Stimulated activated CD8-positive, alpha-beta memory T cell treated with anti-CD3 and anti-CD28 coated beads, Interleukin-2, amount 100 ng/mL, for 1 hour (primary cell): ENCODE data around the gene LCE1F.

Experiments used
- DNase-seq, 2 donors: peaks; one replicate each; pipeline ENCODE4 v3.0.0-alpha.2; 2020; ENCODE audit warnings: low read depth in 2 of 2

LCE1F gene

DNA sequence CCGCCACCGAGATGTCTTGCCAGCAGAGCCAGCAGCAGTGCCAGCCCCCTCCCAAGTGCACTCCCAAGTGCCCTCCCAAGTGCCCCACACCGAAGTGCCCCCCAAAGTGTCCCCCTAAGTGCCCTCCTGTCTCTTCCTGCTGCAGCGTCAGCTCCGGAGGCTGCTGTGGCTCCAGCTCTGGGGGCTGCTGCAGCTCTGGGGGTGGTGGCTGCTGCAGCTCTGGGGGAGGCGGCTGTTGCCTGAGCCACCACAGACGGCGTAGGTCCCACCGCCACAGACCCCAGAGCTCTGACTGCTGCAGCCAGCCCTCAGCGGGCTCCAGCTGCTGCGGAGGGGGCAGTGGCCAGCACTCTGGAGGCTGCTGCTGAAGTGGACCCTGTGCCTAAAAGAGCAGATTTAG lies 1.4 kb downstream of the LCE1F start:
- no peak for DNase-seq

DNA sequence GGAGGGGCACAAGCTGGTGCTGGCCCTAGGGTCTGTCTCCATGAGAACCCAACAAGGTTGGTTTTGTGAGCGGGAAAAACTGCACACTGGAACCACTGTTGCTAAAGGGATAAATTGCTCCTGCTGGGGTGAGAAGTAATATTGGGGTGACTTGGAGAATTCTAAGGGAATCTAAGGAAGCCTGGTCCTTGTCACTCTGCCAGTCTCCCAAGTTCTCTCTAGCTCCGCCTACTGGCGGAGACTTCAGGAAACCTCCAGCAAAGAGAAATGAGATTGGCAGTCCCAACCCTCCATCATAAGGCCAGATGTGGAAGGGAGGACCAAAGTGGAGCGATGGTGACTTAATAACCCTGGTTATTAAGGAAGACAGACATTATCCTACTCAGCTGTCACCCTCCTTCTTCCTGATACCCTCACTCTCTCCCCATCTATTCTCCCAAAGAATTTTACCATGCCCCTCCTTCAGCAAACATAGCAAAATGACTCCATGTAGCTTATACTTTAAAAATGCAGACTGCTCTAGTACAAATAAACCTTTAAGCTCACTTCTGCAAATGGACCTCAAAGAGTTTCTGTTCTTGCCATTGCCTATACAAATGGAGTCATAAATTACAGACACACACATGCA lies 2.7 kb downstream of the LCE1F start:
- DNase-seq = no peak

DNA sequence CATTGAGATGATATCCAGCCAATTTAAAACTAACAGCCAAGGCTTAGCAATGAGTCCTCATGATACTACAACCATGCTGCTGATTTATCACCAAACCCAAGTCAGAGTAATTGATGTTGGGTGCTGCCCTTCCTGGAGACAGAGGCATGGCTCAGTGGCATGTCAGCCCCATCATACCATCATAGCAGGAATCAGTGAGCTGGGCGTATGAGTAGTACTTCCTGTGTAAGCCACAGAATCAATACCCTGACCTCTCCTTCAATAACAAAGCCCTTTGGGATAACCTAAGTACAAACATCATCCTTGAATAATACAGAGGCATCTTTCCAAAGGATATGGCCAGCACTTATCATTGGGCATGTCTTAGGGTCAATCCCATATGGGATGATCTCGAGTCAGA lies 8.2 kb downstream of the LCE1F start:
- DNase-seq = no peak

DNA sequence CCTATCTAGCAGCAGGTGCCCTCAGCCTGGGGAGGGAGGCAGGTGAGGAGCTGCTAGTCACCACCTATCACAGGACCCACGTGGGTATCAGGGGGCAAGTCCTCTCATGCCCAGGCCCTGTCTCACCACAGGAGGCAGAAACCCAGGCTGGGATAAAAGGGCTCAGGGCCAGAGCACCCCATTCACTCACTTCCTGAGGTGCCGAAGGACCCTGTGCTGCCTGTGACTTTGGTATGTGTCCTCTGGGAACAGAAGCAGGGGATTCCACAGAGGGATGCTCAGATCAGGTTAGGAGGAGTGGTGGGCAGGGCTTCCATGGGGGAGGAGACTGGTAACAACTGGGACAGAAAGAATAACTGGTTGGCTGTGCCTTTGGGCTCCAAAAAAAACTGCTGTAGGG lies 11.1 kb downstream of the LCE1F start, which contains the start of gene LCE1E:
Gene LCE1E, plus strand, starts transcription at position 181 of the 400 bp plus-strand sequence. CDS start 1,043 bp downstream, outside the sequence.
- no peak for DNase-seq

DNA sequence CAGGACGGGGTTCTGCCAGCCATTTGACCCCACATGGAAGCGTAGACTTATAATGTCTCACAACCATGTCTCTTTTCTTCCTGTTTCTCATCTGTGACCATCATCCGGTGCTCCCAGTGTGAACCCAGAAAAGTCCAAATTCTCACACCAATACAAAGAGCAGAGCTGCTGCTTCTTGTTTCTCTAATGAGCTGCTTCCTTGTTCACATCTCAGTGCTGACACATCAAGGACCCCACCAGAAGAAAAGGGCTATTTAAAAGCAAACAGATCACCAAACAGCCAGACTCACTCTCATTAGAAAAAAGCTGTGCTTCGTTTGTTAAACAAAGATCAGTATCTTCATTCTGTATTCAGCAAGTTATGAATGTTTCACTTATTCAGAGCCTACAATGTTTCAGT lies 20.7 kb downstream of the LCE1F start:
- no peak for DNase-seq

- no peak for DNase-seq
Observed at GRCh38 chr1:152796421-152796820, 21.5 kb downstream of the LCE1F start, which contains the start of gene LCE1D. Gene LCE1D (plus strand): TSS chr1:152796721. CDS start chr1:152797795, 1,074 bp downstream.

DNA sequence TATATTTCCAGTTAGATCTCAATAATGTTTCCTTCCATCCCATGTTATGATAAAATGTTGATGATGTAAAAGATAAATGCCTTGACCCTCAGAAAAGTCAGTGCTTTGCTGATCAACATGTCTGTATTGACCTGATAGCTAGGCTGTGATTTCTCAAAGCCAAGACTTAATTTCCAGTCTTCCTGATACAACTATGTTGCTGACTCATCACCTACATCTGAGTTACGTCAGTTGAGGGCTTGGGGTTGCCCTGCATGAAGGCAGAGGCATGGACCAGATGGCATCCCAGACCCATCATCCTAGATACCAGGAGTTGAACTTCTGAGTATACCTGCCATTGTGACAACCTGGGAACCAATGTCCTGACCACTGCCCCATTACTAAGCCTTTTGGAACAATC lies 26.4 kb downstream of the LCE1F start:
- DNase-seq = no peak

GRCh38 chr1:152806576-152806975 lies 31.6 kb downstream of the LCE1F start, which contains the start of gene LCE1C:
Gene LCE1C (minus strand): TSS chr1:152806651. CDS start chr1:152805478, 1,173 bp downstream.
- no peak for DNase-seq

DNA sequence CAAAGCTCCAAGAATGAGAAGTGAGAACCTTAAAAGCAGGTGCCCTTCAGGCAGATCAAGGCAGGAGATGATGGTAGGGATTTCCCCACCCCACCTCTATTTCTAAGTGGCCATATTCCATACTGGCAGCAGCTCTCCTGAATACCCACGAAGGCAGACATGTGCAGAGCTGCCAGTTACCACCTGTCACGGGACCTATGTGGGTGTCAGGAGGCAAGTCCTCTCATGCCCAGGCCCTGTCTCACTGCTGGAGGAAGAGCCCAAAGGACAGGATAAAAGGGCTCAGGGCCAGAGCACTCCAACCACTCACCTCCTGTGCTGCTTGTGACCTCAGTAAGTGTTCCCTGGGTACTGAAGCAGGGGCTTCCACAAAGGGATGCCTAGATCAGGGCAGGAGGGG lies 36.1 kb downstream of the LCE1F start:
- DNase-seq = no peak

DNA sequence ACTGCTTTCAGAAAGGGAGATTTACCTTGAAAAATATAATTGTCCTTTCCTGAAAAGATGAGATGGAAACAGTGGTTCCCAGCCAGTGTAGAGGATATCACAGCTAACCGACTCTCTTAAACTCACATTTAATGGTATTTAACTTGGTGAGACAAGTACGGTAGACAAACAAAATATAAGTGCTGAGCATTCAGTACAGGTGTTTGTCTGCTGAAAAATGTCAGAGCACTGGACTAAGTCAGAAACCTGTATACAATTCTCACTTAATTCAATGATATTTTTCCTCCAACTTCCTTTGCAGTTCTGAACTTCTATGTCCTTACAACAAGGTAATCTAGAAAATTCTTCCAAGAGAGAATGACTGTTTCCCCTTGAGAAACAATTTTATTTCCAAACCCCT lies 36.7 kb downstream of the LCE1F start, which contains the start of gene LCE1B:
Gene LCE1B, plus strand, starts transcription at position 301 of the 400 bp plus-strand sequence. CDS start 476 bp downstream, outside the sequence.
- no peak for DNase-seq

- no peak for DNase-seq
Observed at GRCh38 chr1:152817309-152817708, 42.4 kb downstream of the LCE1F start.

GRCh38 chr1:152823294-152823693 lies 48.4 kb downstream of the LCE1F start:
- no peak for DNase-seq

DNA sequence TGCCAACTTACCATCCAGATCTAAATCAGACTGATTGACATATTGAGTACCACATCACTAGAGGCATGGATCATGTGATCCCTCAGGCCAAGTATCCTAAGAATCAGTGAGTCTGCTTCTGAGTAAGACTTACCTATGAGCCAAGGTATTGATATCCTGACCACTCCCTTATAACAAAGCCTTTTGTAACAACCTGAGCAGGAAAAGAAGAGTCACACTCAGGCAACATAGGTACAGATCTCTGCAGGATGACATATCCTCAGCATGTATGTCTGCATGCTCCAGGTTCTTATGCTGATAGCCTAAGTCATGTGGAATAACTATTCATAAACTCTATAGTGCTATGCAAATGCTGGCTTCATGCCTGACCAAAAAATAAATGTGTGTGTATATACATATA lies 50.0 kb downstream of the LCE1F start:
- DNase-seq = no peak
